MM.1S (cell line): ENCODE data around the gene ARHGAP32.

Experiments
- DNase-seq: peaks from one replicate; pipeline ENCODE4 v3.0.0-alpha.2; 2015
- H2AFZ ChIP-seq: fragments of 300-600 bp; sonication (generic); 2 replicates; pipeline ENCODE4 v1.6.0; 2016; ENCODE audit warnings: antibody characterized with exemption, low read length
- H3F3A ChIP-seq: fragments of 300-600 bp; sonication (generic); 2 replicates; pipeline ENCODE4 v1.6.1; 2016; ENCODE audit warnings: mild to moderate bottlenecking, antibody characterized with exemption, low read length, moderate library complexity, mixed read lengths; ENCODE audit not compliant: insufficient read depth
- H3K27ac ChIP-seq: fragments of 300-600 bp; sonication (generic); 2 replicates; pipeline ENCODE4 v1.5.1; 2016; ENCODE audit warnings: mild to moderate bottlenecking, low read length
- H3K27me3 ChIP-seq: fragments of 300-600 bp; sonication (generic); replicated peaks from 2 replicates; pipeline ENCODE4 v1.6.0; 2016; ENCODE audit warnings: low read length; ENCODE audit not compliant: insufficient read depth
- H3K36me3 ChIP-seq: fragments of 300-600 bp; sonication (generic); replicated peaks from 2 replicates; pipeline ENCODE4 v1.6.1; 2016; ENCODE audit warnings: mild to moderate bottlenecking, low read length, mixed read lengths; ENCODE audit not compliant: insufficient read depth
- H3K4me1 ChIP-seq: fragments of 300-600 bp; sonication (generic); 2 replicates; pipeline ENCODE4 v1.6.1; 2016; ENCODE audit warnings: low read length, mixed read lengths
- H3K4me2 ChIP-seq: fragments of 300-600 bp; sonication (generic); 2 replicates; pipeline ENCODE4 v1.6.0; 2016; ENCODE audit warnings: low read depth, low read length
- H3K4me3 ChIP-seq: fragments of 300-600 bp; sonication (generic); 2 replicates; pipeline ENCODE4 v1.5.1; 2016; ENCODE audit warnings: low read length, mixed read lengths
- H3K79me2 ChIP-seq: fragments of 300-600 bp; sonication (generic); 2 replicates; pipeline ENCODE4 v1.6.1; 2016; ENCODE audit warnings: mixed run types, low read length, mixed read lengths
- H3K9ac ChIP-seq: fragments of 300-600 bp; sonication (generic); 2 replicates; pipeline ENCODE4 v1.6.1; 2016; ENCODE audit warnings: low read length, mixed read lengths
- H3K9me2 ChIP-seq: fragments of 300-600 bp; sonication (generic); replicated peaks from 2 replicates; pipeline ENCODE4 v1.6.1; 2016; ENCODE audit warnings: mild to moderate bottlenecking, low read length, mixed read lengths; ENCODE audit not compliant: insufficient read depth
- H3K9me3 ChIP-seq: fragments of 300-600 bp; sonication (generic); replicated peaks from 2 replicates; pipeline ENCODE4 v1.6.1; 2016; ENCODE audit warnings: mild to moderate bottlenecking, low read length, mixed read lengths; ENCODE audit not compliant: insufficient read depth
- H4K20me1 ChIP-seq: fragments of 300-600 bp; sonication (generic); 2 replicates; pipeline ENCODE4 v1.6.1; 2016; ENCODE audit warnings: mild to moderate bottlenecking, low read length, moderate library complexity, mixed read lengths; ENCODE audit not compliant: insufficient read depth
- EZH2 ChIP-seq: fragments of 300-600 bp; sonication (generic); optimal IDR thresholded peaks from 2 replicates; pipeline ENCODE3; 2017; ENCODE audit warnings: low read depth, mild to moderate bottlenecking, antibody characterized with exemption, low read length, mixed read lengths
- EZH2phosphoT487 ChIP-seq: fragments of 300-600 bp; sonication (generic); IDR thresholded peaks from 2 replicates; pipeline ENCODE4 v1.6.1; 2018; ENCODE audit warnings: antibody characterized with exemption, low read length
- TF ChIP-seq, protein P1 (sequence below): fragments of 300-600 bp; sonication (generic); IDR thresholded peaks from 2 replicates; pipeline ENCODE4 v1.5.1; 2016; ENCODE audit warnings: antibody characterized with exemption, low read length, mixed read lengths

ARHGAP32 gene

DNA sequence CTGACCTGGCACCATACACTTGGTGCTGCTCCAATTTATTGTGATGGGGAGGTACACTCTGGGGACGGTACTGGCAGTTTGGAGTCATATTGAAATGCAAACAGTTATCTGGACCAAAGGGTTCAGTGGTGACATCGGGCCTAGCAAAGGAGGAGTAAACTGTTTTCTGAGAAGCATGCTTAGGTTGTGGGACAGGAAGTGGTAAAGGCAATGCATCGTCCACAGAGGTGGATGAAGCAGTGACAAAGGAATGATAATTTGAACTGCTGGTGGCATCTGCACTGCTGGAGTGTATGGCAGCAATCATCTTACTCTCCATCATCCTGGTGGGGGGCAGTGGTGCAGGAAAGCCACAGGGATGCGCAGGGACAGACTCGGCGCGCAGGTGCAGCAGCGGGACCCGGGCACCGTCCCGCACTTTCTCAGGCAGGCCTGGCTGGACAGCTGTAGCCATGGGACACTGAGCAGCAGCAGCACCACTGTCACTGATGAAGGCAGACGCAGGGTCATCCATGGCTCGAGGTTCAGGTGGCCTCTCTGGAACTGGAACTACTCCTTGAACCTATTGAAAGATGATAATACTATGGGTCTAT is 221.4 kb downstream of the ARHGAP32 start:
- no peaks in the 10 kb centered on the region for H3K27me3 ChIP-seq
- H3K9me2 ChIP-seq: no peaks in the 10 kb centered on the region
- no peaks in the 10 kb centered on the region for H3K79me2 ChIP-seq
- no peak for DNase-seq
- no peaks in the 10 kb centered on the region for H3F3A ChIP-seq
- no peak overlapping the region for H2AFZ ChIP-seq
- H3K27ac ChIP-seq: no peak overlapping the region
- H3K36me3 ChIP-seq: no peaks in the 10 kb centered on the region
- no peaks in the 10 kb centered on the region for H4K20me1 ChIP-seq
- H3K9ac ChIP-seq: no peak overlapping the region
- H3K4me2 ChIP-seq: no peak overlapping the region
- no peak overlapping the region for H3K4me3 ChIP-seq
- no peaks in the 10 kb centered on the region for H3K4me1 ChIP-seq
- TF ChIP-seq, protein P1, sequence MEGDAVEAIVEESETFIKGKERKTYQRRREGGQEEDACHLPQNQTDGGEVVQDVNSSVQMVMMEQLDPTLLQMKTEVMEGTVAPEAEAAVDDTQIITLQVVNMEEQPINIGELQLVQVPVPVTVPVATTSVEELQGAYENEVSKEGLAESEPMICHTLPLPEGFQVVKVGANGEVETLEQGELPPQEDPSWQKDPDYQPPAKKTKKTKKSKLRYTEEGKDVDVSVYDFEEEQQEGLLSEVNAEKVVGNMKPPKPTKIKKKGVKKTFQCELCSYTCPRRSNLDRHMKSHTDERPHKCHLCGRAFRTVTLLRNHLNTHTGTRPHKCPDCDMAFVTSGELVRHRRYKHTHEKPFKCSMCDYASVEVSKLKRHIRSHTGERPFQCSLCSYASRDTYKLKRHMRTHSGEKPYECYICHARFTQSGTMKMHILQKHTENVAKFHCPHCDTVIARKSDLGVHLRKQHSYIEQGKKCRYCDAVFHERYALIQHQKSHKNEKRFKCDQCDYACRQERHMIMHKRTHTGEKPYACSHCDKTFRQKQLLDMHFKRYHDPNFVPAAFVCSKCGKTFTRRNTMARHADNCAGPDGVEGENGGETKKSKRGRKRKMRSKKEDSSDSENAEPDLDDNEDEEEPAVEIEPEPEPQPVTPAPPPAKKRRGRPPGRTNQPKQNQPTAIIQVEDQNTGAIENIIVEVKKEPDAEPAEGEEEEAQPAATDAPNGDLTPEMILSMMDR: no peak
- TF ChIP-seq EZH2phosphoT487: no peak
- TF ChIP-seq EZH2: no peak
- H3K9me3 ChIP-seq: no peaks in the 10 kb centered on the region

- Histone ChIP-seq H3K36me3 (no peaks in the 10 kb centered on the region), H3K4me3 (no peak overlapping the region), H4K20me1 (no peaks in the 10 kb centered on the region), H3K9ac (no peak overlapping the region), H3K4me2 (no peak overlapping the region), H3K9me2 (no peaks in the 10 kb centered on the region), H2AFZ (no peak overlapping the region), H3K9me3 (no peaks in the 10 kb centered on the region), H3K79me2 (no peaks in the 10 kb centered on the region), H3K27ac (no peak overlapping the region), H3K4me1 (peaks cover 12% of the 10 kb centered on the region), H3F3A (no peaks in the 10 kb centered on the region), H3K27me3 (no peaks in the 10 kb centered on the region)
- no peak for DNase-seq
- TF ChIP-seq EZH2 (no peak), EZH2phosphoT487 (no peak)
- TF ChIP-seq, protein P1: no peak
Measured at GRCh38 chr11:128968916-128969315, 223.2 kb downstream of the ARHGAP32 start.

GRCh38 chr11:128967578-128967977 is 224.5 kb downstream of the ARHGAP32 start:
- H3K27me3 ChIP-seq: no peaks in the 10 kb centered on the region
- no peak for DNase-seq
- peaks cover 25% of the 10 kb centered on the region for H3K4me1 ChIP-seq
- H3K79me2 ChIP-seq: no peaks in the 10 kb centered on the region
- no peaks in the 10 kb centered on the region for H3K36me3 ChIP-seq
- H3K4me3 ChIP-seq: no peak overlapping the region
- no peak overlapping the region for H3K4me2 ChIP-seq
- no peak overlapping the region for H2AFZ ChIP-seq
- H3K9ac ChIP-seq: no peak overlapping the region
- H3K9me3 ChIP-seq: no peaks in the 10 kb centered on the region
- H3F3A ChIP-seq: peaks cover 9% of the 10 kb centered on the region; the same call in 1 of the 2 replicates
- no peak overlapping the region for H3K27ac ChIP-seq
- H4K20me1 ChIP-seq: no peaks in the 10 kb centered on the region
- no peak for TF ChIP-seq EZH2phosphoT487
- no peak for TF ChIP-seq EZH2
- TF ChIP-seq, protein P1: no peak
- H3K9me2 ChIP-seq: no peaks in the 10 kb centered on the region
